Smooth muscle cell (in vitro differentiated cells): ENCODE results near the gene ANKFN1. TPM values are rescaled to one million over a fixed set of nuclear protein-coding genes. Genes with fewer than 3 reads are reported as not detected.
A peak's percentile ranks its signal among the peaks of the same experiment; 100 is the strongest.

Source experiments
- DNase-seq: peaks from one replicate; lab custom pipeline; 2025; ENCODE audit not compliant: unreplicated experiment; lab: John Stamatoyannopoulos, UW
- H2AFZ ChIP-seq: fragments of 200-600 bp; sonication (generic); 2 replicates; pipeline ENCODE4 v1.6.0; 2016; ENCODE audit warnings: antibody characterized with exemption, low read depth, mild to moderate bottlenecking
- H3F3A ChIP-seq: fragments of 200-600 bp; sonication (generic); 2 replicates; pipeline ENCODE4 v1.6.0; 2017; ENCODE audit warnings: antibody characterized with exemption, low read depth
- H3K27ac ChIP-seq: fragments of 200-600 bp; sonication (generic); 2 replicates; pipeline ENCODE4 v1.5.1; 2016; ENCODE audit warnings: low read depth, mild to moderate bottlenecking
- H3K27me3 ChIP-seq: fragments of 200-600 bp; sonication (generic); 2 replicates; pipeline ENCODE4 v1.6.1; 2016; ENCODE audit warnings: low read depth, mild to moderate bottlenecking
- H3K36me3 ChIP-seq: fragments of 200-600 bp; sonication (generic); 2 replicates; pipeline ENCODE4 v1.5.1; 2016; ENCODE audit warnings: low read depth
- H3K4me1 ChIP-seq: fragments of 200-600 bp; sonication (generic); 2 replicates; pipeline ENCODE4 v1.5.1; 2016; ENCODE audit warnings: low read depth
- H3K4me2 ChIP-seq: fragments of 200-600 bp; sonication (generic); 2 replicates; pipeline ENCODE4 v1.6.0; 2016; ENCODE audit warnings: mild to moderate bottlenecking
- H3K4me3 ChIP-seq: fragments of 200-600 bp; sonication (generic); 2 replicates; pipeline ENCODE4 v1.5.1; 2016; ENCODE audit warnings: mild to moderate bottlenecking
- H3K79me2 ChIP-seq: fragments of 200-600 bp; sonication (generic); 2 replicates; pipeline ENCODE4 v1.6.0; 2016; ENCODE audit warnings: low read depth, mild to moderate bottlenecking
- H3K9ac ChIP-seq: fragments of 200-600 bp; sonication (generic); 2 replicates; pipeline ENCODE4 v1.6.0; 2016; ENCODE audit warnings: low read depth
- H3K9me3 ChIP-seq: fragments of 200-600 bp; sonication (generic); replicated peaks from 2 replicates; pipeline ENCODE4 v1.5.1; 2016; ENCODE audit warnings: low read depth
- H4K20me1 ChIP-seq: fragments of 200-600 bp; sonication (generic); 2 replicates; pipeline ENCODE4 v1.6.0; 2016; ENCODE audit warnings: low read depth
- CTCF ChIP-seq: fragments of 200-600 bp; sonication (generic); IDR thresholded peaks from 2 replicates; pipeline ENCODE4 v1.5.1; 2017; ENCODE audit warnings: borderline replicate concordance, mild to moderate bottlenecking, antibody characterized with exemption; ENCODE audit not compliant: insufficient read depth, poor library complexity, severe bottlenecking
- whole genome bisulfite sequencing: methylation state at CpG from one replicate; pipeline ENCODE4 v1.1.7; 2016; ENCODE audit warnings: low lambda C conversion rate; 5-methylcytosine and 5-hydroxymethylcytosine counted together
- polyA plus RNA-seq: library from polyadenylated mRNA; unstranded; fragments of >200 nt; fragmentation: Nextera tagmentation; extraction: Ambion mirVana; gene quantifications from 2 replicates; pipeline ENCODE4 v1.2.1, GENCODE V29; 2016
- total RNA-seq: library from RNA; depleted of rRNA; stranded (reverse); fragments of >200 nt; gene quantifications from 2 replicates; pipeline ENCODE4 v1.2.3, GENCODE V29; 2014

Gene ANKFN1
- total and polyA plus RNA-seq, 2 experiments from 2014 or later = 0.24 to 0.45 TPM

GRCh38 chr17:56489980-56490379 lies 336.7 kb downstream of the ANKFN1 start:
- H3K4me3 ChIP-seq = no peak overlapping the region
- no peak for DNase-seq
- H3K79me2 ChIP-seq = no peaks in the 10 kb centered on the region
- H3K27ac ChIP-seq = no peak overlapping the region
- H3K9ac ChIP-seq = no peak overlapping the region
- H3K4me1 ChIP-seq = no peaks in the 10 kb centered on the region
- H3K27me3 ChIP-seq = no peaks in the 10 kb centered on the region
- no peaks in the 10 kb centered on the region for H3K9me3 ChIP-seq
- no peak overlapping the region for H3K4me2 ChIP-seq
- TF ChIP-seq CTCF = no peak
- H4K20me1 ChIP-seq = no peaks in the 10 kb centered on the region
- peaks cover 3% of the 10 kb centered on the region for H3F3A ChIP-seq
- 95% methylated on average over 2 of the region's 2 CpGs for WGBS
- no peaks in the 10 kb centered on the region for H3K36me3 ChIP-seq
- H2AFZ ChIP-seq = no peak overlapping the region

- Histone ChIP-seq H3K79me2 (no peaks in the 10 kb centered on the region), H3K9ac (no peak overlapping the region), H3K4me3 (no peak overlapping the region), H3K4me1 (no peaks in the 10 kb centered on the region), H3F3A (no peaks in the 10 kb centered on the region), H3K27ac (no peak overlapping the region), H4K20me1 (no peaks in the 10 kb centered on the region), H3K9me3 (no peaks in the 10 kb centered on the region), H2AFZ (no peak overlapping the region), H3K27me3 (no peaks in the 10 kb centered on the region), H3K36me3 (no peaks in the 10 kb centered on the region), H3K4me2 (no peak overlapping the region)
- TF ChIP-seq CTCF = no peak
- no peak for DNase-seq
- 93% methylated on average over 3 of the region's 3 CpGs for WGBS
Observed at GRCh38 chr17:56495556-56495955, 342.3 kb downstream of the ANKFN1 start.

- Histone ChIP-seq H3K9me3 (no peaks in the 10 kb centered on the region), H4K20me1 (no peaks in the 10 kb centered on the region), H3K79me2 (no peaks in the 10 kb centered on the region), H3K36me3 (no peaks in the 10 kb centered on the region), H3K27me3 (no peaks in the 10 kb centered on the region), H3K4me1 (no peaks in the 10 kb centered on the region), H2AFZ (no peak overlapping the region), H3K27ac (no peak overlapping the region), H3F3A (no peaks in the 10 kb centered on the region), H3K4me2 (no peak overlapping the region), H3K9ac (no peak overlapping the region), H3K4me3 (no peak overlapping the region)
- no peak for DNase-seq
- no peak for TF ChIP-seq CTCF
- WGBS = 90% methylated on average over 2 of the region's 2 CpGs
Observed at GRCh38 chr17:56497132-56497531, 343.9 kb downstream of the ANKFN1 start.

- H3K9ac ChIP-seq = no peak overlapping the region
Observed at GRCh38 chr17:56499799-56500388, 346.6 kb downstream of the ANKFN1 start.

More at GRCh38 chr17:56499799-56500388, 346.6 kb downstream of the ANKFN1 start:
- Histone ChIP-seq H2AFZ (no peak overlapping the region), H3F3A (no peaks in the 10 kb centered on the region), H3K27ac (no peak overlapping the region), H3K4me3 (no peak overlapping the region), H3K79me2 (no peaks in the 10 kb centered on the region), H4K20me1 (no peaks in the 10 kb centered on the region), H3K4me1 (no peaks in the 10 kb centered on the region), H3K27me3 (no peaks in the 10 kb centered on the region), H3K9me3 (no peaks in the 10 kb centered on the region), H3K4me2 (no peak overlapping the region), H3K36me3 (no peaks in the 10 kb centered on the region)
- TF ChIP-seq CTCF = peak; percentile 40
- WGBS = 45% methylated on average over 1 of the region's 1 CpG
- no peak for DNase-seq
